Hepatocyte (in vitro differentiated cells): ENCODE data around the gene PCK1.

Experiments
- CTCF ChIP-seq: fragments of 200-600 bp; sonication (generic); IDR thresholded peaks from 2 replicates; pipeline ENCODE4 v1.5.1; 2016; ENCODE audit warnings: antibody characterized with exemption, mild to moderate bottlenecking; ENCODE audit not compliant: poor library complexity
- EZH2 ChIP-seq: fragments of 200-600 bp; sonication (generic); IDR thresholded peaks from 2 replicates; pipeline ENCODE4 v1.6.1; 2016; ENCODE audit warnings: antibody characterized with exemption, mild to moderate bottlenecking, borderline replicate concordance
- EZH2phosphoT487 ChIP-seq: fragments of 200-600 bp; sonication (generic); IDR thresholded peaks from one replicate; pipeline ENCODE4 v1.6.1; 2018; ENCODE audit warnings: antibody characterized with exemption, mild to moderate bottlenecking, low read depth, moderate library complexity; ENCODE audit not compliant: unreplicated experiment, severe bottlenecking

GRCh38 chr20:57580478-57581201 lies 19.7 kb downstream of the PCK1 start:
- no peak for TF ChIP-seq EZH2
- no peak for TF ChIP-seq CTCF
- no peak for TF ChIP-seq EZH2phosphoT487
